ENCODE results near the gene TMEM176A.
"Not testable (repeated sequence)": the region's sequence is repeated elsewhere in the genome, so short reads cannot be mapped to it uniquely, and the experiment has no call there.

TMEM176A gene

GRCh38 chr7:150806863-150807262 lies 6.3 kb downstream of the TMEM176A start:
- Histone ChIP-seq H3K4me3 (ENCODE audit: low read length) (no peak overlapping the region), H3K4me1 (ENCODE audit: insufficient read depth, low read length) (no peaks in the 10 kb centered on the region), H3K27me3 (ENCODE audit: insufficient read depth, low read length) (peaks cover 18% of the 10 kb centered on the region), H3K36me3 (ENCODE audit: insufficient read depth, low read length) (no peaks in the 10 kb centered on the region), H2AFZ (ENCODE audit: low read depth, low read length) (no peak overlapping the region), H3K9me3 (ENCODE audit: low read length) (peaks cover 2% of the 10 kb centered on the region)

- H3K9me3 ChIP-seq (ENCODE audit: low read length); H3K27me3 ChIP-seq (ENCODE audit: insufficient read depth, low read length); H3K36me3 ChIP-seq (ENCODE audit: insufficient read depth, low read length); H3K4me1 ChIP-seq (ENCODE audit: insufficient read depth, low read length); H3K4me3 ChIP-seq (ENCODE audit: low read length); H2AFZ ChIP-seq (ENCODE audit: low read depth, low read length): not testable (repeated sequence)
Observed at GRCh38 chr7:150807616-150808438, 7.3 kb downstream of the TMEM176A start.

GRCh38 chr7:150814328-150815001 lies 13.9 kb downstream of the TMEM176A start:
- Histone ChIP-seq H3K4me3 (ENCODE audit: low read length) (no peak overlapping the region), H3K9me3 (ENCODE audit: low read length) (no peaks in the 10 kb centered on the region), H3K4me1 (ENCODE audit: insufficient read depth, low read length) (no peaks in the 10 kb centered on the region), H3K27me3 (ENCODE audit: insufficient read depth, low read length) (no peaks in the 10 kb centered on the region), H3K36me3 (ENCODE audit: insufficient read depth, low read length) (no peaks in the 10 kb centered on the region), H2AFZ (ENCODE audit: low read depth, low read length) (no peak overlapping the region)

- Histone ChIP-seq H2AFZ (ENCODE audit: low read depth, low read length) (no peak overlapping the region), H3K36me3 (ENCODE audit: insufficient read depth, low read length) (no peaks in the 10 kb centered on the region), H3K4me1 (ENCODE audit: insufficient read depth, low read length) (no peaks in the 10 kb centered on the region), H3K9me3 (ENCODE audit: low read length) (no peaks in the 10 kb centered on the region), H3K4me3 (ENCODE audit: low read length) (no peak overlapping the region), H3K27me3 (ENCODE audit: insufficient read depth, low read length) (no peaks in the 10 kb centered on the region)
Observed at GRCh38 chr7:150818971-150819370, 18.4 kb downstream of the TMEM176A start.

GRCh38 chr7:150820148-150820547 lies 19.6 kb downstream of the TMEM176A start:
- Histone ChIP-seq H3K4me1 (ENCODE audit: insufficient read depth, low read length) (no peaks in the 10 kb centered on the region), H3K9me3 (ENCODE audit: low read length) (no peaks in the 10 kb centered on the region), H3K27me3 (ENCODE audit: insufficient read depth, low read length) (no peaks in the 10 kb centered on the region), H2AFZ (ENCODE audit: low read depth, low read length) (no peak overlapping the region), H3K4me3 (ENCODE audit: low read length) (no peak overlapping the region), H3K36me3 (ENCODE audit: insufficient read depth, low read length) (no peaks in the 10 kb centered on the region)

GRCh38 chr7:150820578-150821198 lies 20.1 kb downstream of the TMEM176A start:
- Histone ChIP-seq H3K4me3 (ENCODE audit: low read length) (no peak overlapping the region), H3K4me1 (ENCODE audit: insufficient read depth, low read length) (no peaks in the 10 kb centered on the region), H3K36me3 (ENCODE audit: insufficient read depth, low read length) (no peaks in the 10 kb centered on the region), H3K27me3 (ENCODE audit: insufficient read depth, low read length) (no peaks in the 10 kb centered on the region), H2AFZ (ENCODE audit: low read depth, low read length) (no peak overlapping the region), H3K9me3 (ENCODE audit: low read length) (no peaks in the 10 kb centered on the region)

- Histone ChIP-seq H3K4me3 (ENCODE audit: low read length) (no peak overlapping the region), H2AFZ (ENCODE audit: low read depth, low read length) (no peak overlapping the region), H3K36me3 (ENCODE audit: insufficient read depth, low read length) (no peaks in the 10 kb centered on the region), H3K27me3 (ENCODE audit: insufficient read depth, low read length) (no peaks in the 10 kb centered on the region), H3K9me3 (ENCODE audit: low read length) (no peaks in the 10 kb centered on the region), H3K4me1 (ENCODE audit: insufficient read depth, low read length) (no peaks in the 10 kb centered on the region)
Observed at GRCh38 chr7:150823043-150823442, 22.5 kb downstream of the TMEM176A start.

- no peaks in the 10 kb centered on the region for H3K27me3 ChIP-seq (ENCODE audit: insufficient read depth, low read length)
- H3K9me3 ChIP-seq (ENCODE audit: low read length) = no peaks in the 10 kb centered on the region
- H2AFZ ChIP-seq (ENCODE audit: low read depth, low read length) = no peak overlapping the region
- no peak overlapping the region for H3K4me3 ChIP-seq (ENCODE audit: low read length)
- H3K4me1 ChIP-seq (ENCODE audit: insufficient read depth, low read length) = no peaks in the 10 kb centered on the region
- no peaks in the 10 kb centered on the region for H3K36me3 ChIP-seq (ENCODE audit: insufficient read depth, low read length)
Observed at GRCh38 chr7:150823484-150824126, 23.0 kb downstream of the TMEM176A start.

GRCh38 chr7:150824379-150825177 lies 24.0 kb downstream of the TMEM176A start:
- Histone ChIP-seq H3K4me3 (ENCODE audit: low read length) (no peak overlapping the region), H3K4me1 (ENCODE audit: insufficient read depth, low read length) (no peaks in the 10 kb centered on the region), H3K9me3 (ENCODE audit: low read length) (no peaks in the 10 kb centered on the region), H3K36me3 (ENCODE audit: insufficient read depth, low read length) (no peaks in the 10 kb centered on the region), H3K27me3 (ENCODE audit: insufficient read depth, low read length) (no peaks in the 10 kb centered on the region), H2AFZ (ENCODE audit: low read depth, low read length) (no peak overlapping the region)

GRCh38 chr7:150826061-150826849 lies 25.7 kb downstream of the TMEM176A start:
- H3K27me3 ChIP-seq (ENCODE audit: insufficient read depth, low read length) = no peaks in the 10 kb centered on the region
- H3K4me3 ChIP-seq (ENCODE audit: low read length) = no peak overlapping the region
- no peaks in the 10 kb centered on the region for H3K36me3 ChIP-seq (ENCODE audit: insufficient read depth, low read length)
- H3K9me3 ChIP-seq (ENCODE audit: low read length) = no peaks in the 10 kb centered on the region
- H3K4me1 ChIP-seq (ENCODE audit: insufficient read depth, low read length) = no peaks in the 10 kb centered on the region
- H2AFZ ChIP-seq (ENCODE audit: low read depth, low read length) = no peak overlapping the region

- Histone ChIP-seq H3K4me1 (ENCODE audit: insufficient read depth, low read length) (no peaks in the 10 kb centered on the region), H3K36me3 (ENCODE audit: insufficient read depth, low read length) (no peaks in the 10 kb centered on the region), H3K9me3 (ENCODE audit: low read length) (no peaks in the 10 kb centered on the region), H2AFZ (ENCODE audit: low read depth, low read length) (no peak overlapping the region), H3K27me3 (ENCODE audit: insufficient read depth, low read length) (no peaks in the 10 kb centered on the region), H3K4me3 (ENCODE audit: low read length) (no peak overlapping the region)
Observed at GRCh38 chr7:150828384-150828783, 27.8 kb downstream of the TMEM176A start.

- no peak overlapping the region for H2AFZ ChIP-seq (ENCODE audit: low read depth, low read length)
- H3K9me3 ChIP-seq (ENCODE audit: low read length) = no peaks in the 10 kb centered on the region
- H3K4me1 ChIP-seq (ENCODE audit: insufficient read depth, low read length) = no peaks in the 10 kb centered on the region
- no peaks in the 10 kb centered on the region for H3K27me3 ChIP-seq (ENCODE audit: insufficient read depth, low read length)
- H3K36me3 ChIP-seq (ENCODE audit: insufficient read depth, low read length) = no peaks in the 10 kb centered on the region
- H3K4me3 ChIP-seq (ENCODE audit: low read length) = no peak overlapping the region
Observed at GRCh38 chr7:150829426-150829825, 28.9 kb downstream of the TMEM176A start.

Measured in neuron (in vitro differentiated cells).